ENCODE data around the gene CDK19. TPM values are rescaled to one million over a fixed set of nuclear protein-coding genes. Genes with fewer than 3 reads are reported as not detected.

CDK19 gene
- total and polyA plus RNA-seq, 2 of the 4 experiments (the other 2 are of a cell fraction), result 6.0 to 6.8 TPM

- no peaks in the 10 kb centered on the region for H3K79me1 ChIP-seq (ENCODE audit: low read depth in 1 of 2, low read length in 2 of 2)
These were observed 199.5 kb downstream of the CDK19 start for GRCh38 chr6:110615722-110616121.

More at GRCh38 chr6:110615722-110616121, 199.5 kb downstream of the CDK19 start:
- Histone ChIP-seq H4K8ac (ENCODE audit: low read depth in 2 of 2, low read length in 2 of 2) (no peak overlapping the region), H3K4ac (ENCODE audit: low read depth, low read length) (no peak overlapping the region), H2AK9ac (replicated peaks; ENCODE audit: low read depth, low read length, poor library complexity) (no peak overlapping the region), H2BK20ac (ENCODE audit: low read depth, low read length) (no peak overlapping the region), H3K18ac (ENCODE audit: low read depth, low read length) (no peak overlapping the region), H3K9me1 (ENCODE audit: insufficient read depth, low read length) (no peaks in the 10 kb centered on the region), H3K4me2 (ENCODE audit: low read depth, low read length) (no peak overlapping the region), H4K91ac (ENCODE audit: insufficient read depth, low read depth, low read length) (no peak overlapping the region), H3K23ac (ENCODE audit: low read depth, low read length) (no peak overlapping the region), H2AFZ (replicated peaks; ENCODE audit: low read length, poor library complexity) (no peak overlapping the region), H3K36me3 (ENCODE audit: control insufficient read depth, insufficient read depth, low read length) (peaks cover 4% of the 10 kb centered on the region; the same call in 1 of the 2 replicates), H3K27ac (ENCODE audit: insufficient read depth, low read length) (no peak overlapping the region), H3K27me3 (ENCODE audit: control insufficient read depth, insufficient read depth, low read length) (no peaks in the 10 kb centered on the region), H3K56ac (ENCODE audit: extremely low read depth, insufficient read depth, low read length) (no peak overlapping the region), H3K4me1 (ENCODE audit: control insufficient read depth, insufficient read depth, low read length) (peaks cover 2% of the 10 kb centered on the region; the same call in 1 of the 2 replicates), H4K20me1 (ENCODE audit: insufficient read depth, low read length) (no peaks in the 10 kb centered on the region), H3K4me3 (ENCODE audit: insufficient read depth, low read depth, low read length) (no peak overlapping the region), H3K9ac (ENCODE audit: low read depth, low read length) (no peak overlapping the region), H4K5ac (ENCODE audit: low read depth, low read length) (no peak overlapping the region), H2BK5ac (ENCODE audit: low read depth, low read length, poor library complexity, severe bottlenecking) (no peak overlapping the region), H3K14ac (replicated peaks; ENCODE audit: low read depth, low read length) (no peak overlapping the region), H2AK5ac (ENCODE audit: low read depth, low read length) (no peak overlapping the region), H2BK15ac (ENCODE audit: low read depth, low read length) (no peak overlapping the region), H2BK120ac (ENCODE audit: low read depth, low read length) (no peak overlapping the region), H3K9me3 (ENCODE audit: control insufficient read depth, insufficient read depth, low read length) (no peaks in the 10 kb centered on the region)
- CTCF ChIA-PET, result no interaction called here
- dilution Hi-C loops (cut with HindIII; ENCODE audit: low sequenced_read_pairs, unreplicated experiment) (no loop called here), in situ Hi-C loops (cut with MboI; ENCODE audit: low sequenced_read_pairs) (no loop called here), intact Hi-C loops (cut with micrococcal nuclease) (no loop called here)
- POLR2A ChIA-PET (ENCODE audit: unreplicated experiment), result no interaction called here
- no TSS peak for BruUV-seq (replicated peaks)
- ATAC-seq (ENCODE audit: low read depth), result no peak
- WGBS, 2 experiments (ENCODE audit: extremely low coverage in 2 of 2, insufficient read length in 1 of 2), result no CpG with 5 or more reads among the region's 1 CpG
- no peak for DNase-seq
- TF ChIP-seq RCOR1 (IDR thresholded peaks at IDR 0.05; ENCODE audit: insufficient replicate concordance, low read length), result no peak

Data from IMR-90 (cell line).